ENCODE measurements around the gene TMEM147. TPM values are rescaled to one million over a fixed set of nuclear protein-coding genes. Genes with fewer than 3 reads are reported as not detected.

The TMEM147 gene
- total RNA-seq, 4 donors from 2014 or later, result 86.2 to 145 (median 119) TPM

DNA sequence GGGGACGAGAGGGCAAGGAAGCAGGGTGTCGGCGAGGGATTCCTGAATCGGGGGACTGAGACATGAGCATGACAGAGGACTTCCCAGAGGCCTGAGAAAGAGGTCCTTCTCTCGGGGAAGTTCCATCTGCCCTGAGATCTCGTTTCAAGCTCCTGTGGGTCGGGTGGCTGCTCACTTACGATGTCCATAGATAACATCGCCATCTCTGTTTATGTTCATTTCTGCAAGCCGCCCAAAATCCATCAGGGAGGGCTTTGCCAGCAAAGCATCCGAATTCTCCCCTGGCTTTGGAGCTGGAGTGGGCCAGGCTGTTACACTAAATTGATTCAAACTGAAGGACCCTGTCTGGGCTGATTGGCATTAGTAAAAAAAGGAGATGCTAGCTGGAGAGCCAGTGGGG, 37.9 kb upstream of the TMEM147 start:
- H3K4me3 ChIP-seq, result no peak overlapping the region
- DNase-seq, result no peak
- in situ Hi-C loops (cut with MboI; ENCODE audit: low sequenced_read_pairs in 4 of 4), result no loop called here
- TF ChIP-seq POLR2A (IDR thresholded peaks at IDR 0.05), result no peak
- TF ChIP-seq, protein P1, sequence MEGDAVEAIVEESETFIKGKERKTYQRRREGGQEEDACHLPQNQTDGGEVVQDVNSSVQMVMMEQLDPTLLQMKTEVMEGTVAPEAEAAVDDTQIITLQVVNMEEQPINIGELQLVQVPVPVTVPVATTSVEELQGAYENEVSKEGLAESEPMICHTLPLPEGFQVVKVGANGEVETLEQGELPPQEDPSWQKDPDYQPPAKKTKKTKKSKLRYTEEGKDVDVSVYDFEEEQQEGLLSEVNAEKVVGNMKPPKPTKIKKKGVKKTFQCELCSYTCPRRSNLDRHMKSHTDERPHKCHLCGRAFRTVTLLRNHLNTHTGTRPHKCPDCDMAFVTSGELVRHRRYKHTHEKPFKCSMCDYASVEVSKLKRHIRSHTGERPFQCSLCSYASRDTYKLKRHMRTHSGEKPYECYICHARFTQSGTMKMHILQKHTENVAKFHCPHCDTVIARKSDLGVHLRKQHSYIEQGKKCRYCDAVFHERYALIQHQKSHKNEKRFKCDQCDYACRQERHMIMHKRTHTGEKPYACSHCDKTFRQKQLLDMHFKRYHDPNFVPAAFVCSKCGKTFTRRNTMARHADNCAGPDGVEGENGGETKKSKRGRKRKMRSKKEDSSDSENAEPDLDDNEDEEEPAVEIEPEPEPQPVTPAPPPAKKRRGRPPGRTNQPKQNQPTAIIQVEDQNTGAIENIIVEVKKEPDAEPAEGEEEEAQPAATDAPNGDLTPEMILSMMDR (IDR thresholded peaks at IDR 0.05 in 4 of 5, conservative IDR thresholded peaks at IDR 0.05 in 1 of 5), result no peak
- H3K4me1 ChIP-seq, result peaks cover 0 to 4% of the 10 kb centered on the region in 2 donors
- H3K27me3 ChIP-seq, result peaks cover 37 to 50% (median 40%) of the 10 kb centered on the region in 3 donors
- no peak overlapping the region for H3K27ac ChIP-seq
- no peaks in the 10 kb centered on the region for H3K36me3 ChIP-seq
- ATAC-seq, result no peak
- intact Hi-C loops (cut with DNase I; ENCODE audit: low total_unique reads), result no loop called here
- H3K9me3 ChIP-seq, result no peaks in the 10 kb centered on the region

DNA sequence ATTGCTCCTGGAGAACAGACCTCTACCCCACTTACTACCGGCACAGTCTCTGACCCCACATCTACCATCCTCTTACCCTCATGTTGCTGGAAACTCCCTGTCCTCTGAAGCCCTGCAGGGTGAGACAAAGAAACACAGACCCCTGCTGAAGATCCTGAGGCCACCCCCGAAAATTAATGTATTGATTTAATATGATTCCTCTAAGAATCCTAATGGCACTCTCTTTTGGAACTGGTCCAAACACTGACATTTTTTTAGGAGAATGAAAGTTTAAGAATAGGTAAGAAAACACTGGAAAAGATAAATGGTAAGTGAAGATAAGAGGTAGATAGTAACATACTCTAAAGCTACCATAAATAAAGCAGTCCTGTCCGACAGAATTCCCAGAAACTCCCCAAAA, 37.3 kb upstream of the TMEM147 start:
- Histone ChIP-seq H3K27me3 (peaks cover 37 to 51% (median 40%) of the 10 kb centered on the region in 3 donors), H3K4me1 (peaks cover 0 to 4% of the 10 kb centered on the region in 2 donors), H3K4me3 (no peak overlapping the region), H3K27ac (no peak overlapping the region), H3K9me3 (no peaks in the 10 kb centered on the region), H3K36me3 (no peaks in the 10 kb centered on the region)
- no peak for DNase-seq
- TF ChIP-seq, protein P1 (IDR thresholded peaks at IDR 0.05 in 4 of 5, conservative IDR thresholded peaks at IDR 0.05 in 1 of 5), result no peak
- no peak for TF ChIP-seq POLR2A (IDR thresholded peaks at IDR 0.05)
- ATAC-seq, result no peak
- in situ Hi-C loops (cut with MboI; ENCODE audit: low sequenced_read_pairs in 4 of 4) (no loop called here), intact Hi-C loops (cut with DNase I; ENCODE audit: low total_unique reads) (no loop called here)

DNA sequence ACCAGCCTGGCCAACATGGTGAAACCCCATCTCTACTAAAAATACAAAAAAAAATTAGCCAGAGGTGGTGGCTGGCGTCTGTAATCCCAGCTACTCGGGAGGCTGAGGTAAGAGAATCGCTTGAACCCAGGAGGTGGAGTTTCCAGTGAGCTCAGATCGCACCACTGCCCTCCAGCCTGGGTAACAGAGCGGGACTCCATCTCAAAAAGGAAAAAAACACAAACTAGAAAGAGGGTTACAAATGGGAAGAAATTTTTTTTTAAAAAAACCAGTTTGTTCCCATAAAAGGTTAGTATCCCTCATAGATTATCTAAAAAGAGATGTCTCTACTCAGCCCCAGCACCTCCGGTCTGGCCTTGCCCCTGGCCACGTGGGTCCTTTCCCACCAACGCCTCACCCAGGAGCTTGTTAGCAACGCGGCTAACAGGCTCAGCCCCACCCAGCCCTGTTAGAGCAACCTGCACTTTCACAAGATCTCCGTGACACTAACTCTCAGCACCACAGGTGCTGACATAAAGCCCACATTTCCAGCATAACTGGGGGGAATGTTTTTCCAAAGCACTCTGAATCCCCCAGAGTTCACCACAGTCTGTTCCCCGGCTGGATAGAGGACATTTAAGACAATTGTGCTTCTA, 36.3 kb upstream of the TMEM147 start:
- Histone ChIP-seq H3K27ac (no peak overlapping the region), H3K4me3 (no peak overlapping the region), H3K4me1 (peaks cover 0 to 4% of the 10 kb centered on the region in 2 donors), H3K36me3 (no peaks in the 10 kb centered on the region), H3K27me3 (peaks cover 40 to 55% (median 44%) of the 10 kb centered on the region in 3 donors), H3K9me3 (no peaks in the 10 kb centered on the region)
- in situ Hi-C loops (cut with MboI; ENCODE audit: low sequenced_read_pairs in 4 of 4), result no loop called here
- no peak for TF ChIP-seq POLR2A (IDR thresholded peaks at IDR 0.05)
- TF ChIP-seq, protein P1 (IDR thresholded peaks at IDR 0.05 in 4 of 5, conservative IDR thresholded peaks at IDR 0.05 in 1 of 5), result no peak
- DNase-seq, result no peak
- ATAC-seq, result no peak
- intact Hi-C loops (cut with DNase I; ENCODE audit: low total_unique reads), result no loop called here

DNA sequence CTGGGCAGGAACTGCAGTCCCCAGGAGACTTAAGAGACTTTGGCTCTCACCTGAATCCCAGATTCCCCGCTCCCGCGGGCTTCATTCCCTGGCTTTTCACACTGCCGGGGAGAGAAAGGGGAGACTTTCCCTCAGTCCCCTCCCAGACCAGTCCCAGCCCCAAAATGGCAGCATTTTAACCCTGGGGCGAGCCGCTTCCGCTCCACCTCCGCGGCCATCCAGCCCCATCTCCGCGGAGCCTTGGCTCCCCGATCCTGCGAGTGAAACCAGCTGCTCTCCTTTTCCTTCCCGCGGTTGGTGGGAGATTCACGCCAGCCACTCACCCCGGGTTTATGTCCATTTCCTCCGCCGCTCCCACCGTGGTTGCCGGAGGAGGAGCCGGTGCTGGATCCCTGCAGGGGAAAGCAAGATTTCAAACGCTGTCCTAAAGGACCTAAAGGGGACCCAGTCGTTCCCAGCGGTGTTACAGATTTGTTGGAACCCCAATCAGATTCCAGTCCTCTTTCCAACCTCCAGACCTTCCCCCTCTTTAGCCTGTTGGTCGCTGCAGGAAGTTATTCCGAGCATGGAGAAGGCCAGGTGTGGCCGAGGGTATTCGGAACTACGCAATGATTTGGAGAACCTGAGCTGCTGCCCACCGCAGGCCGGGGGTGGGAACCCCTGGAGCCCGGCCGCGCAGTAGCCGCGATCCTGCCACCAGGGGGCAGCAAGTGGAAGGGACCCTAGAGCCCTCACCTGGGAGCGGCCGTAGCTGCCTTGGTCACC, 35.4 kb upstream of the TMEM147 start:
- ATAC-seq (peak in 1 of 2 donors; percentile 46), DNase-seq (peak in 1 of 2 donors; percentile 21)
- intact Hi-C loops (cut with DNase I; ENCODE audit: low total_unique reads) (no loop called here), in situ Hi-C loops (cut with MboI; ENCODE audit: low sequenced_read_pairs in 4 of 4) (no loop called here)
- no peak overlapping the region for H3K27ac ChIP-seq
- peak overlapping the region in 3 of 4 donors; percentile 10 to 25 (median 12) for H3K4me3 ChIP-seq
- H3K4me1 ChIP-seq, result peaks cover 0 to 4% of the 10 kb centered on the region in 2 donors
- H3K36me3 ChIP-seq, result no peaks in the 10 kb centered on the region
- H3K9me3 ChIP-seq, result no peaks in the 10 kb centered on the region
- peaks cover 44 to 58% (median 46%) of the 10 kb centered on the region in 3 donors for H3K27me3 ChIP-seq
- TF ChIP-seq POLR2A (IDR thresholded peaks at IDR 0.05), result no peak
- TF ChIP-seq, protein P1 (IDR thresholded peaks at IDR 0.05 in 4 of 5, conservative IDR thresholded peaks at IDR 0.05 in 1 of 5), result peak; percentile 52 to 89 (median 77)

Measured in gastrocnemius medialis (tissue), 4 donors.